Measurements from ENCODE around the gene MYO1E. TPM values are rescaled to one million over a fixed set of nuclear protein-coding genes. Genes with fewer than 3 reads are reported as not detected.
A peak's percentile ranks its signal among the peaks of the same experiment; 100 is the strongest.

Gene MYO1E
- total and polyA plus RNA-seq, 2 of the 8 experiments (the other 6 are each of a cell fraction or from before 2014, with no cell fraction given) = 19.6 to 142 TPM

- TF ChIP-seq USF2 (IDR thresholded peaks at IDR 0.05; ENCODE audit: low read length) (no peak), NANOG (IDR thresholded peaks at IDR 0.05; ENCODE audit: insufficient read depth, low read depth, low read length, poor library complexity, severe bottlenecking) (peak; percentile 99), POLR2AphosphoS5 (IDR thresholded peaks at IDR 0.05; ENCODE audit: low read depth, low read length) (peak; percentile 79; the same call in 1 of the 2 replicates), JUND (IDR thresholded peaks at IDR 0.05; ENCODE audit: low read length) (0 out of 2 replicates have a peak, but pooled peaks have one; percentile 22)
These were observed 18.7 kb downstream of the MYO1E start (continued) for GRCh38 chr15:59353994-59354416.
